SU-DHL-6 (cell line): Measurements from ENCODE around the gene MAGED1.

Source experiments
- H2AFZ ChIP-seq: fragments of 200-600 bp; sonication (generic); 2 replicates; pipeline ENCODE4 v1.6.1; 2014; ENCODE audit warnings: low read depth, mild to moderate bottlenecking, moderate library complexity, mixed read lengths, antibody characterized with exemption, low read length; ENCODE audit not compliant: severe bottlenecking
- H3F3A ChIP-seq: fragments of 200-600 bp; shearing (Covaris generic); 2 replicates; pipeline ENCODE4 v1.6.0; 2016; ENCODE audit warnings: antibody characterized with exemption, mild to moderate bottlenecking; ENCODE audit not compliant: insufficient read depth
- H3K27ac ChIP-seq: fragments of 200-600 bp; sonication (generic); 2 replicates; pipeline ENCODE4 v1.5.1; 2016; ENCODE audit warnings: low read depth, mild to moderate bottlenecking, low read length, moderate library complexity, mixed read lengths
- H3K27me3 ChIP-seq: fragments of 200-600 bp; sonication (generic), shearing (Covaris generic); 2 replicates; pipeline ENCODE4 v1.6.0; 2014; ENCODE audit warnings: mild to moderate bottlenecking, low read length
- H3K36me3 ChIP-seq: fragments of 200-600 bp; sonication (generic); 2 replicates; pipeline ENCODE4 v1.6.1; 2014; ENCODE audit warnings: mild to moderate bottlenecking, low read length, mixed read lengths
- H3K4me2 ChIP-seq: fragments of 300-600, 200-600 bp; shearing (Covaris generic), sonication (generic); 2 replicates; pipeline ENCODE4 v1.6.0; 2014; ENCODE audit warnings: low read length, low read depth, mild to moderate bottlenecking; ENCODE audit not compliant: poor library complexity, severe bottlenecking
- H3K4me3 ChIP-seq: fragments of 200-600 bp; sonication (generic); 2 replicates; pipeline ENCODE4 v1.5.1; 2014; ENCODE audit warnings: antibody characterized with exemption, low read length, mild to moderate bottlenecking, mixed read lengths; ENCODE audit not compliant: insufficient read depth, poor library complexity, severe bottlenecking
- H3K79me2 ChIP-seq: fragments of 200-600 bp; sonication (generic); 2 replicates; pipeline ENCODE4 v1.6.1; 2014; ENCODE audit warnings: mild to moderate bottlenecking, low read length, moderate library complexity; ENCODE audit not compliant: insufficient read depth
- H3K9ac ChIP-seq: fragments of 200-600 bp; sonication (generic); 2 replicates; pipeline ENCODE4 v1.7.0; 2014; ENCODE audit warnings: mild to moderate bottlenecking, low read length
- H3K9me2 ChIP-seq: fragments of 200-600 bp; sonication (generic); replicated peaks from 2 replicates; pipeline ENCODE4 v1.6.1; 2014; ENCODE audit warnings: low read length; ENCODE audit not compliant: insufficient read depth
- H3K9me3 ChIP-seq: fragments of 200-600 bp; sonication (generic); 2 replicates; pipeline ENCODE4 v1.6.1; 2014; ENCODE audit warnings: low read length, mixed read lengths; ENCODE audit not compliant: insufficient read depth
- H4K20me1 ChIP-seq: fragments of 200-600 bp; sonication (generic); 2 replicates; pipeline ENCODE4 v1.6.1; 2014; ENCODE audit warnings: low read depth, mild to moderate bottlenecking, antibody characterized with exemption, low read length, moderate library complexity, mixed read lengths
- CTCF ChIP-seq: fragments of 200-600 bp; sonication (generic); IDR thresholded peaks from one replicate; pipeline ENCODE4 v1.5.1; 2017; ENCODE audit warnings: antibody characterized with exemption, mild to moderate bottlenecking, low read length, moderate library complexity; ENCODE audit not compliant: insufficient read depth, poor library complexity, severe bottlenecking
- EZH2phosphoT487 ChIP-seq: fragments of 200-600 bp; sonication (generic), shearing (Covaris generic); conservative IDR thresholded peaks from 2 replicates; pipeline ENCODE4 v1.6.1; 2018; ENCODE audit warnings: mild to moderate bottlenecking, antibody characterized with exemption, low read length, moderate library complexity, mixed read lengths

Gene MAGED1

GRCh38 chrX:51855698-51856097, 37.7 kb upstream of the MAGED1 start:
- Histone ChIP-seq H3K79me2 (peaks cover 7% of the 10 kb centered on the region; the same call in 1 of the 2 replicates), H3K36me3 (peaks cover 3% of the 10 kb centered on the region; the same call in 1 of the 2 replicates), H3K4me2 (no peak overlapping the region), H3K27me3 (no peaks in the 10 kb centered on the region), H2AFZ (no peak overlapping the region), H3K27ac (no peak overlapping the region), H3F3A (no peaks in the 10 kb centered on the region), H3K9ac (no peak overlapping the region), H3K9me2 (no peaks in the 10 kb centered on the region), H3K9me3 (no peaks in the 10 kb centered on the region), H4K20me1 (no peaks in the 10 kb centered on the region), H3K4me3 (no peak overlapping the region)
- no peak for TF ChIP-seq EZH2phosphoT487
- TF ChIP-seq CTCF = no peak

- Histone ChIP-seq H3K9ac (no peak overlapping the region), H4K20me1 (no peaks in the 10 kb centered on the region), H3K9me3 (no peaks in the 10 kb centered on the region), H3K36me3 (peaks cover 3% of the 10 kb centered on the region; the same call in 1 of the 2 replicates), H3F3A (no peaks in the 10 kb centered on the region), H3K27me3 (no peaks in the 10 kb centered on the region), H3K9me2 (no peaks in the 10 kb centered on the region), H3K27ac (no peak overlapping the region), H3K79me2 (peaks cover 5% of the 10 kb centered on the region), H3K4me3 (no peak overlapping the region), H3K4me2 (no peak overlapping the region), H2AFZ (no peak overlapping the region)
- TF ChIP-seq CTCF (no peak), EZH2phosphoT487 (no peak)
Observed at GRCh38 chrX:51857159-51857733, 36.2 kb upstream of the MAGED1 start.

GRCh38 chrX:51860679-51861078, 32.7 kb upstream of the MAGED1 start:
- Histone ChIP-seq H3K4me3 (no peak overlapping the region), H3F3A (no peaks in the 10 kb centered on the region), H3K4me2 (no peak overlapping the region), H3K9me3 (no peaks in the 10 kb centered on the region), H3K36me3 (peaks cover 3% of the 10 kb centered on the region; the same call in 1 of the 2 replicates), H3K27me3 (no peaks in the 10 kb centered on the region), H3K27ac (no peak overlapping the region), H3K9ac (no peak overlapping the region), H3K9me2 (no peaks in the 10 kb centered on the region), H3K79me2 (peaks cover 24% of the 10 kb centered on the region), H2AFZ (no peak overlapping the region), H4K20me1 (no peaks in the 10 kb centered on the region)
- TF ChIP-seq EZH2phosphoT487 = no peak
- TF ChIP-seq CTCF = no peak
